GM19468 (cell line): Measurements from ENCODE around the gene SV2C.
"Not testable (repeated sequence)": the region's sequence is repeated elsewhere in the genome, so short reads cannot be mapped to it uniquely, and the experiment has no call there.

Experiments
- ATAC-seq: cut with Tn5 transposase; IDR thresholded peaks from one replicate; pipeline ENCODE4 v1.9.1; 2021; ENCODE audit warnings: mild to moderate bottlenecking, moderate library complexity, moderate number of reproducible peaks; ENCODE audit not compliant: unreplicated experiment; ENCODE audit errors: extremely low read depth

The SV2C gene

GRCh38 chr5:76332102-76332501 is 248.9 kb downstream of the SV2C start:
- ATAC-seq = no peak

GRCh38 chr5:76332611-76333205 is 249.5 kb downstream of the SV2C start:
- no peak for ATAC-seq

- no peak for ATAC-seq
Measured at GRCh38 chr5:76333571-76333970, 250.4 kb downstream of the SV2C start.

- no peak for ATAC-seq
Measured at GRCh38 chr5:76334574-76334973, 251.4 kb downstream of the SV2C start.

- not testable (repeated sequence) for ATAC-seq
Measured at GRCh38 chr5:76335451-76335850, 252.3 kb downstream of the SV2C start.

GRCh38 chr5:76336253-76336809 is 253.1 kb downstream of the SV2C start:
- not testable (repeated sequence) for ATAC-seq

- ATAC-seq = no peak
Measured at GRCh38 chr5:76337953-76338451, 254.8 kb downstream of the SV2C start.

GRCh38 chr5:76339919-76340318 is 256.7 kb downstream of the SV2C start:
- ATAC-seq = no peak

GRCh38 chr5:76341651-76342334 is 258.6 kb downstream of the SV2C start:
- ATAC-seq = no peak

GRCh38 chr5:76342474-76342873 is 259.3 kb downstream of the SV2C start:
- no peak for ATAC-seq

GRCh38 chr5:76345582-76345981 is 262.4 kb downstream of the SV2C start:
- no peak for ATAC-seq

- no peak for ATAC-seq
Measured at GRCh38 chr5:76351176-76351575, 268.0 kb downstream of the SV2C start.

- peak; percentile 94 for ATAC-seq
Measured at GRCh38 chr5:76351577-76351976, 268.4 kb downstream of the SV2C start.

GRCh38 chr5:76356887-76357286 is 273.7 kb downstream of the SV2C start:
- ATAC-seq = no peak

GRCh38 chr5:76363352-76364225 is 280.4 kb downstream of the SV2C start:
- ATAC-seq = no peak

- no peak for ATAC-seq
Measured at GRCh38 chr5:76364226-76364589, 281.0 kb downstream of the SV2C start.

- no peak for ATAC-seq
Measured at GRCh38 chr5:76365561-76365960, 282.4 kb downstream of the SV2C start.

- no peak for ATAC-seq
Measured at GRCh38 chr5:76366596-76366995, 283.4 kb downstream of the SV2C start.

GRCh38 chr5:76367623-76368371 is 284.6 kb downstream of the SV2C start:
- no peak for ATAC-seq

GRCh38 chr5:76368941-76369340 is 285.8 kb downstream of the SV2C start:
- ATAC-seq = no peak
